Heart left ventricle (tissue), 16 donors: ENCODE data around the gene PPA1. TPM values are rescaled to one million over a fixed set of nuclear protein-coding genes. Genes with fewer than 3 reads are reported as not detected.

Experiments used
- ATAC-seq, 4 donors: fragments of 200-7000 bp; cut with Tn5 transposase; one replicate each; pipeline ENCODE4 v1.9.1; 2020 to 2022; ENCODE audit warnings: moderate library complexity in 4 of 4, mild to moderate bottlenecking in 3 of 4, moderate number of reproducible peaks in 1 of 4
- DNase-seq, 5 donors: peaks; one replicate each; pipeline ENCODE4 v3.0.0-alpha.2; 2020
- H3K27ac ChIP-seq, 12 donors: fragments of 200-600 bp; sonication (generic) in 4 of 12; one replicate each; pipeline versions ENCODE4 v1.5.0 to v1.8.0; 2016 to 2022; ENCODE audit warnings: mild to moderate bottlenecking in 2 of 12
- H3K27me3 ChIP-seq, 9 donors: fragments of 200-600 bp; sonication (generic) in 2 of 9; one replicate each; pipeline versions ENCODE4 v1.5.1 to v1.8.0; 2016 to 2022; ENCODE audit warnings: mild to moderate bottlenecking in 3 of 9
- H3K36me3 ChIP-seq, 9 donors: fragments of 200-600 bp; sonication (generic) in 2 of 9; one replicate each; pipeline versions ENCODE4 v1.5.0 to v1.8.0; 2018 to 2022; ENCODE audit warnings: mild to moderate bottlenecking in 2 of 9
- H3K4me1 ChIP-seq, 12 donors: fragments of 200-600 bp; sonication (generic) in 4 of 12; one replicate each; pipeline versions ENCODE4 v1.5.0 to v1.8.0; 2016 to 2022; ENCODE audit warnings: mild to moderate bottlenecking in 3 of 12
- H3K4me3 ChIP-seq, 12 donors: fragments of 200-600 bp; sonication (generic) in 4 of 12; one replicate each; pipeline versions ENCODE4 v1.5.0 to v1.8.0; 2017 to 2022; ENCODE audit warnings: mild to moderate bottlenecking in 9 of 12, moderate library complexity in 4 of 12
- H3K9me3 ChIP-seq, 12 donors: fragments of 200-600 bp; sonication (generic) in 4 of 12; one replicate each; pipeline versions ENCODE4 v1.5.0 to v1.8.0; 2016 to 2022; ENCODE audit warnings: mild to moderate bottlenecking in 1 of 12
- CTCF ChIP-seq, 12 donors: fragments of 200-600 bp; sonication (generic) in 4 of 12; IDR thresholded peaks; one replicate each; pipeline versions ENCODE4 v1.5.0 to v1.8.0; 2018 to 2022; ENCODE audit warnings: antibody characterized with exemption in 12 of 12, mild to moderate bottlenecking in 5 of 12
- POLR2A ChIP-seq, 2 donors: fragments of 450-650 bp; IDR thresholded peaks; one replicate each; pipeline ENCODE4 v1.6.1; 2017; ENCODE audit warnings: antibody characterized with exemption in 2 of 2, mild to moderate bottlenecking in 2 of 2, moderate library complexity in 2 of 2
- WGBS, 4 donors: extraction: QIAGEN DNeasy Blood & Tissue Kit in 2 of 4; methylation state at CpG; one replicate each; pipeline versions ENCODE4 v1.1.5 to v1.1.7; 2013 to 2018; 5-methylcytosine and 5-hydroxymethylcytosine counted together
- intact Hi-C, 10 donors: fragments of 100-400 bp; cut with DNase I; formaldehyde crosslinking; loops; one replicate each; pipeline versions ENCODE4 v1.11.1 to v1.14.2; 2022
- polyA plus RNA-seq, 2 donors: library from polyadenylated mRNA; stranded (reverse); fragments of 200-250 nt; gene quantifications; one replicate each; pipeline ENCODE4 v1.2.3, GENCODE V29; 2013
- total RNA-seq, 9 donors: library from RNA; depleted of rRNA in 2 of 9; stranded (reverse); fragments of >200 nt in 2 of 9; fragmentation: NEBNext Ultra II Directional in 3 of 9; extraction: Animal tissue kit (Norgen Biotek cat#: 25700) in 3 of 9; gene quantifications; one replicate each; pipeline versions ENCODE4 v1.1.0 to v1.2.4, GENCODE V29; 2016 to 2023
- donor health status: ischemic (EF 13 %, LVEDD 7.1; RV severe dilation, severe dysfunction).
- donor health status: healthy with polysubstance abuse.
- donor health status: DM: no; HTN: yes; CAD: no.
- donor health status: DM: no; HTN: no; CAD: no.
- donor health status: ischemic (EF 25% LVEDD 6.9; RV normal size, moderate dysfunction).
- donor health status: ischemic (EF 25% LVEDD 5.7; RV mildly dilated, moderate dysfunction).
- donor health status: healthy.
- donor health status: DM: yes; HTN: yes; CAD: no.
- donor health status: ischemic (EF 35%, LVEDD 5.7; RV mildly dilated, moderate dysfunction).
- donor health status: nonischemic (EF 11% LVEDD 7.7; RV severe dilation, severe dysfunction).
- donor health status: DM: yes; HTN: yes; CAD: no.
- donor health status: PGD.
- donor health status: ischemic (EF 29% LVEDD 5.4; RV normal size, mild dysfunction).
- donor health status: nonischemic (EF 23%, LVEDD 6.1; RV moderate dilation, normal function).

The PPA1 gene
- total and polyA plus RNA-seq, 11 donors = 61.1 to 151 (median 84.1) TPM

GRCh38 chr10:70167246-70167645 lies 66.0 kb downstream of the PPA1 start:
- intact Hi-C loops = no loop called here
- Histone ChIP-seq H3K4me1 (peaks cover 0 to 76% (median 50%) of the 10 kb centered on the region in 12 donors), H3K36me3 (peaks cover 0 to 22% (median 8%) of the 10 kb centered on the region in 9 donors), H3K27me3 (no peaks in the 10 kb centered on the region), H3K27ac (no peak overlapping the region), H3K4me3 (no peak overlapping the region), H3K9me3 (no peaks in the 10 kb centered on the region)
- DNase-seq = no peak
- TF ChIP-seq CTCF (IDR thresholded peaks at IDR 0.05) (no peak), POLR2A (IDR thresholded peaks at IDR 0.05) (no peak)
- no peak for ATAC-seq
- WGBS, 4 donors = 82 to 91% (median 88%) methylated on average over 7 of the region's 7 CpGs

- H3K36me3 ChIP-seq = peaks cover 0 to 28% (median 14%) of the 10 kb centered on the region in 9 donors
- TF ChIP-seq CTCF (IDR thresholded peaks at IDR 0.05) = no peak
- TF ChIP-seq POLR2A (IDR thresholded peaks at IDR 0.05) = no peak
- ATAC-seq = no peak
- H3K4me1 ChIP-seq = peaks cover 0 to 83% (median 54%) of the 10 kb centered on the region in 12 donors
- no peaks in the 10 kb centered on the region for H3K27me3 ChIP-seq
- WGBS, 4 donors = 61 to 65% (median 65%) methylated on average over 3 of the region's 3 CpGs
- no peak for DNase-seq
- intact Hi-C loops = no loop called here
- H3K4me3 ChIP-seq = no peak overlapping the region
- no peak overlapping the region for H3K27ac ChIP-seq
- H3K9me3 ChIP-seq = no peaks in the 10 kb centered on the region
Observed at GRCh38 chr10:70166394-70166793, 66.8 kb downstream of the PPA1 start.

DNA sequence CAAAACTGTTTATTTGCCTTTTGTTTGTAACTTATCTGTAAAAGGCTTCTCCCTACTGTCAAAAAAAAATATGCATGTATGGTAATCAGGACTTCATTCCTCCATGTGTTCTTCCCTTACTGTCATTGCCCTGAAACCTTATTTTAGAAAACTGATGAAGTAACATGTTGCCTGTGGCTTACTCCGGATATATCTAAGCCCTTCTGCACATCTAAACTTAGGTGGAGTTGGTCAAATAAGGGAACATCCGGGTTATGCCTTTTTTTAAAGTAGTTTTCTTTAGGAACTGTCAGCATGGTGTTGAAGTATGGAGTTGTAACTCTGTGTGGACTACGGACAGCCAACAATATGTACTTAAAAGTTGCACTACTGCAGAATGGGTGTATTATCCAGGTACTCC lies 69.1 kb downstream of the PPA1 start:
- TF ChIP-seq POLR2A (IDR thresholded peaks at IDR 0.05) = no peak
- TF ChIP-seq CTCF (IDR thresholded peaks at IDR 0.05) = no peak
- intact Hi-C loops = no loop called here
- peak overlapping the region in 1 of 12 donors; percentile 55 for H3K27ac ChIP-seq
- no peaks in the 10 kb centered on the region for H3K9me3 ChIP-seq
- H3K4me1 ChIP-seq = peaks cover 0 to 85% (median 51%) of the 10 kb centered on the region in 12 donors
- 50 to 63% (median 55%) methylated on average over 3 of the region's 3 CpGs for WGBS, 4 donors
- ATAC-seq (peak in 2 of 4 donors; percentile 19 to 49), DNase-seq (no peak)
- H3K36me3 ChIP-seq = peaks cover 0 to 51% (median 37%) of the 10 kb centered on the region in 9 donors
- H3K4me3 ChIP-seq = no peak overlapping the region
- no peaks in the 10 kb centered on the region for H3K27me3 ChIP-seq

DNA sequence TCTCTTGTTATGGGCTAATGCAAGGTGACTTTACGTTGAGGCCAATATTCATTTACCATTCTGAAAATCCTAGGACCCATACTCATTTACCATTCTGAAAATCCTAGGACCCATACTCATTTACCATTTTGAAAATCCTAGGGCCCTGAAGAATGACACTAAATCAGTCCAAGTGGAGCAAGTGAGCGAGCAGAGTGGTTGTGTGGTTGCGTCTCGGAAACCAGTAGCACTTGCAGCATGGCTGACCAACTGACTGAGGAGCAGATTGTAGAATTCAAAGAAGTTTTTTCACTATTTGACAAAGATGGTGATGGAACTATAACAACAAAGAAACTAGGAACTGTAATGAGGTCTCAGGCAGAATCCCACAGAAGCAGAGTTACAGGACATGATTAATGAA lies 69.8 kb downstream of the PPA1 start:
- Histone ChIP-seq H3K4me1 (peaks cover 0 to 78% (median 47%) of the 10 kb centered on the region in 12 donors), H3K9me3 (no peaks in the 10 kb centered on the region), H3K36me3 (peaks cover 0 to 58% (median 42%) of the 10 kb centered on the region in 9 donors), H3K4me3 (no peak overlapping the region), H3K27me3 (no peaks in the 10 kb centered on the region), H3K27ac (peak overlapping the region in 1 of 12 donors; percentile 55)
- DNase-seq (no peak), ATAC-seq (no peak)
- 93 to 97% (median 94%) methylated on average over 4 of the region's 4 CpGs for WGBS, 4 donors
- intact Hi-C loops = no loop called here
- TF ChIP-seq POLR2A (IDR thresholded peaks at IDR 0.05) = no peak
- no peak for TF ChIP-seq CTCF (IDR thresholded peaks at IDR 0.05)
